Measurements from ENCODE around the gene NEU1. TPM values are rescaled to one million over a fixed set of nuclear protein-coding genes. Genes with fewer than 3 reads are reported as not detected.

Gene NEU1
- total and polyA plus RNA-seq, 2 donors (not counting 1 experiment from before 2014, with no cell fraction given), result 25.3 to 35.1 TPM

DNA sequence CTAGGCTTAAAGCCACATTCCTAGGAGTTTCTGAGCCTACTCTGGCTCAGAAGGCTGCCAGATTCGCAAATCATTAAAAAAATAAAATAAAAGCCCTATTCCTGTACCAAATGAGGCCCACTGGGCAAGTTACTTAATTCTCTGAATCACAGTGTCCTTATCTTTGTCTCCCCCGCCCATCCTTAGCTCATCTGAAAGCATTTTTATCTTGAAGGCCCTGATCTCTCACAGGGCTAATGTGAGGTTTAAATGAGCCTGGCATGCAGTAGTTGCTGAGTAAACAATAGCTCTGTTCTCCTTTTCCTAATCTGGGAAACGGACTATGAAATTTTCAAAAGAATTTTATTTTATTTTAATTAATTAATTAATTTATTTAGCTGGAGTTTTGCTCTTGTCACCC, 41.3 kb upstream of the NEU1 start:
- Histone ChIP-seq H3K36me3 (replicated peaks in 1 of 2; ENCODE audit: control extremely low read depth in 1 of 2, control insufficient read depth in 1 of 2, extremely low read depth in 1 of 2, insufficient read depth in 2 of 2, low read length in 1 of 2) (no peaks in the 10 kb centered on the region), H3K4me3 (ENCODE audit: control extremely low read depth in 1 of 5, extremely low read depth in 1 of 5, insufficient read depth in 1 of 5, low read depth in 2 of 5, low read length in 4 of 5) (no peak overlapping the region), H3K9me3 (ENCODE audit: control extremely low read depth in 1 of 3, control insufficient read depth in 2 of 3, insufficient read depth in 1 of 3, low read length in 2 of 3) (no peaks in the 10 kb centered on the region), H4K20me1 (ENCODE audit: control insufficient read depth, insufficient read depth, low read length, poor library complexity, severe bottlenecking) (no peaks in the 10 kb centered on the region), H3K27me3 (replicated peaks in 1 of 4; ENCODE audit: control extremely low read depth in 1 of 4, control insufficient read depth in 3 of 4, insufficient read depth in 4 of 4, low read length in 3 of 4) (no peaks in the 10 kb centered on the region), H3K4me2 (replicated peaks; ENCODE audit: low read depth, low read length, poor library complexity, severe bottlenecking) (no peak overlapping the region), H3K4me1 (ENCODE audit: control insufficient read depth in 2 of 2, insufficient read depth in 2 of 2, low read length in 2 of 2) (peaks cover 7 to 17% of the 10 kb centered on the region in 2 donors), H3K79me2 (ENCODE audit: control insufficient read depth, insufficient read depth, low read length) (no peaks in the 10 kb centered on the region), H3K9ac (ENCODE audit: low read length) (no peak overlapping the region), H3K27ac (ENCODE audit: low read length in 2 of 2) (no peak overlapping the region), H2AFZ (ENCODE audit: insufficient read depth, low read depth, low read length, poor library complexity, severe bottlenecking) (no peak overlapping the region)
- ChIA-PET POLR2A (no interaction called here), CTCF (interaction anchor here (1.2 kb wide), 1 partner anchor 49 kb away, joined by 3 read pairs; no protein-coding TSS in a partner anchor)
- 100% methylated on average over 1 of the region's 3 CpGs for WGBS (ENCODE audit: insufficient coverage)
- intact Hi-C loops (cut with micrococcal nuclease), result no loop called here
- TF ChIP-seq, protein P1, sequence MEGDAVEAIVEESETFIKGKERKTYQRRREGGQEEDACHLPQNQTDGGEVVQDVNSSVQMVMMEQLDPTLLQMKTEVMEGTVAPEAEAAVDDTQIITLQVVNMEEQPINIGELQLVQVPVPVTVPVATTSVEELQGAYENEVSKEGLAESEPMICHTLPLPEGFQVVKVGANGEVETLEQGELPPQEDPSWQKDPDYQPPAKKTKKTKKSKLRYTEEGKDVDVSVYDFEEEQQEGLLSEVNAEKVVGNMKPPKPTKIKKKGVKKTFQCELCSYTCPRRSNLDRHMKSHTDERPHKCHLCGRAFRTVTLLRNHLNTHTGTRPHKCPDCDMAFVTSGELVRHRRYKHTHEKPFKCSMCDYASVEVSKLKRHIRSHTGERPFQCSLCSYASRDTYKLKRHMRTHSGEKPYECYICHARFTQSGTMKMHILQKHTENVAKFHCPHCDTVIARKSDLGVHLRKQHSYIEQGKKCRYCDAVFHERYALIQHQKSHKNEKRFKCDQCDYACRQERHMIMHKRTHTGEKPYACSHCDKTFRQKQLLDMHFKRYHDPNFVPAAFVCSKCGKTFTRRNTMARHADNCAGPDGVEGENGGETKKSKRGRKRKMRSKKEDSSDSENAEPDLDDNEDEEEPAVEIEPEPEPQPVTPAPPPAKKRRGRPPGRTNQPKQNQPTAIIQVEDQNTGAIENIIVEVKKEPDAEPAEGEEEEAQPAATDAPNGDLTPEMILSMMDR (IDR thresholded peaks at IDR 0.05), result no peak
- TF ChIP-seq EZH2 (IDR thresholded peaks at IDR 0.05; ENCODE audit: borderline replicate concordance, insufficient read depth, low read depth, low read length, poor library complexity, severe bottlenecking), result no peak
- Mint-ChIP-seq H3K4me3 (no peak overlapping the region), H3K4me1 (peaks cover 21% of the 10 kb centered on the region), H3K27ac (no peak overlapping the region), H3K27me3 (peaks cover 4% of the 10 kb centered on the region), H3K9me3 (ENCODE audit: insufficient read depth) (no peaks in the 10 kb centered on the region)
- no peak for ATAC-seq (ENCODE audit: low read depth)
- no peak for DNase-seq

DNA sequence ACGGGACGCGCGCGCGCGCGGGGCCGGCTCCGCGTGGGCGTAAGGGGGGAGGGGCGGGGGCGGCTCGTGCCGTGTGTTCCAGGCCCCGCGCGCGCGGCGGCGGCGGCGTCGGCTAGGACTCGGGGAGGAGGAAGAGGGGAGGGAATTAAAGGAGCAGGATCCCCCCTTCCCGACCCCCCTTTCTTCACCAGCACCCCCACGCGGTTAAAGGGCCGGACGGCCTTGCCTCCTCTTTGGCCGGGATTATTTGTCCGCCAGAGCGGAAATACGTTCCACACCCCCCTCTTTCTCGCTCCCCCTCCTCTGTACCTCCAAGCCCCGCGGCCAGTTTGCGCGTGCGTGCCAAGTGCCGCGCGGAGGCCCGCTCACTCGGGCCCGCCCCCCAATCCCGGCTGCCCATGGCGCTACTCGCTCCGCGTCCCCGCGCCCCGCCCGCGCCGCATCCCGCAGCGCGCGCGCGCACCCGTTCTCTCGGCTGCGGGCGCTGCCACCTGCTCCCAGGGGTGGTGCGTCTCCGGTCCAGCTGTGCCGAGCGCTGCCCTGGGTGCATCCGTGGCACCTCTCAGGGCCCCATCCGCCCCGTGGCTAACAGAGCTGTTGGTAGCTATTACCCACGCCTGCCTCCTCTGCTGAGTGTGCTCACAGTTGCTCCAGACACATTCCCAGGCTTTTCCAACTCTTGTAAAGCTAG, 39.5 kb upstream of the NEU1 start, which contains the start of gene ZBTB12:
Gene ZBTB12, minus strand, starts transcription at position 134 of the 691 bp plus-strand sequence. CDS start 781 bp downstream, outside the sequence.
- H3K27ac ChIP-seq (ENCODE audit: low read length in 2 of 2), result peak within 1 kb of the TSS; percentile 76 to 79
- H4K20me1 ChIP-seq (ENCODE audit: control insufficient read depth, insufficient read depth, low read length, poor library complexity, severe bottlenecking), result no peaks in the 10 kb centered on the region
- peak within 1 kb of the TSS; percentile 27 to 82 (median 77) for H3K4me3 ChIP-seq (ENCODE audit: control extremely low read depth in 1 of 5, extremely low read depth in 1 of 5, insufficient read depth in 1 of 5, low read depth in 2 of 5, low read length in 4 of 5)
- intact Hi-C loops (cut with micrococcal nuclease), result loop anchor here (1.0 kb wide), 2 partner anchors 56 to 237 kb away; partner anchors contain the start of gene NELFE
- peaks cover 13 to 23% of the 10 kb centered on the region in 2 donors for H3K4me1 ChIP-seq (ENCODE audit: control insufficient read depth in 2 of 2, insufficient read depth in 2 of 2, low read length in 2 of 2)
- peak; percentile 64 for ATAC-seq (ENCODE audit: low read depth)
- under 1% methylated on average over 66 of the region's 77 CpGs for WGBS (ENCODE audit: insufficient coverage)
- no peaks in the 10 kb centered on the region for H3K9me3 Mint-ChIP-seq (ENCODE audit: insufficient read depth)
- peak within 1 kb of the TSS; percentile 85 for H2AFZ ChIP-seq (ENCODE audit: insufficient read depth, low read depth, low read length, poor library complexity, severe bottlenecking)
- H3K4me1 Mint-ChIP-seq, result peaks cover 32% of the 10 kb centered on the region
- peak within 1 kb of the TSS; percentile 74 for H3K9ac ChIP-seq (ENCODE audit: low read length)
- H3K79me2 ChIP-seq (ENCODE audit: control insufficient read depth, insufficient read depth, low read length), result peaks cover 4% of the 10 kb centered on the region
- TF ChIP-seq, protein P1 (IDR thresholded peaks at IDR 0.05), result no peak
- TF ChIP-seq EZH2 (IDR thresholded peaks at IDR 0.05; ENCODE audit: borderline replicate concordance, insufficient read depth, low read depth, low read length, poor library complexity, severe bottlenecking), result no peak
- no peaks in the 10 kb centered on the region for H3K27me3 Mint-ChIP-seq
- H3K4me2 ChIP-seq (replicated peaks; ENCODE audit: low read depth, low read length, poor library complexity, severe bottlenecking), result peak within 1 kb of the TSS; percentile 85
- H3K9me3 ChIP-seq (ENCODE audit: control extremely low read depth in 1 of 3, control insufficient read depth in 2 of 3, insufficient read depth in 1 of 3, low read length in 2 of 3), result no peaks in the 10 kb centered on the region
- POLR2A ChIA-PET, result interaction anchor here (0.6 to 1.4 kb wide), 7 partner anchors 24 to 241 kb away, joined by 3 to 6 read pairs (median 3); partner anchors contain the start of genes DXO and SKIC2
- H3K36me3 ChIP-seq (replicated peaks in 1 of 2; ENCODE audit: control extremely low read depth in 1 of 2, control insufficient read depth in 1 of 2, extremely low read depth in 1 of 2, insufficient read depth in 2 of 2, low read length in 1 of 2), result no peaks in the 10 kb centered on the region
- CTCF ChIA-PET, result interaction anchor here (1.2 to 1.4 kb wide), 2 partner anchors 50 to 190 kb away, joined by 4 to 6 read pairs; no protein-coding TSS in a partner anchor
- no peaks in the 10 kb centered on the region for H3K27me3 ChIP-seq (replicated peaks in 1 of 4; ENCODE audit: control extremely low read depth in 1 of 4, control insufficient read depth in 3 of 4, insufficient read depth in 4 of 4, low read length in 3 of 4)
- peak; percentile 93 for DNase-seq
- H3K4me3 Mint-ChIP-seq, result peak within 1 kb of the TSS; percentile 94
- H3K27ac Mint-ChIP-seq, result peak within 1 kb of the TSS; percentile 93
